GM12878 (cell line): Measurements from ENCODE around the gene SFXN5. TPM values are rescaled to one million over a fixed set of nuclear protein-coding genes. Genes with fewer than 3 reads are reported as not detected.

Source experiments
- ATAC-seq: fragments of 200-7000 bp; cut with Tn5 transposase; 3 replicates; pipeline ENCODE4 v1.9.1; 2020; ENCODE audit warnings: mild to moderate bottlenecking, moderate library complexity
- BruUV-seq: library from RNA; stranded (reverse); fragments of 400-500 nt; replicated peaks from 2 replicates; lab custom pipeline; 2021; lab: Mats Ljungman, UMichigan
- CTCF ChIA-PET: fragments of 300-600 bp; sonication (Branson Sonifier 250); formaldehyde crosslinking; extraction: SDS; loops from one replicate; lab custom pipeline; 2021; ENCODE audit warnings: inconsistent platforms; lab: Yijun Ruan, JAX
- POLR2A ChIA-PET: fragments of 350-600 bp; formaldehyde crosslinking; extraction: SDS; loops from one replicate; lab custom pipeline; 2021; ENCODE audit warnings: inconsistent platforms; lab: Charles Lee
- RAD21 ChIA-PET: fragments of 300-600 bp; sonication (Branson Sonifier 250); formaldehyde crosslinking; loops from one replicate; lab custom pipeline; 2023; ENCODE audit warnings: antibody characterized with exemption; ENCODE audit not compliant: unreplicated experiment; lab: Charles Lee
- SMC1A ChIA-PET: fragments of 300-600 bp; sonication (Branson Sonifier 250); formaldehyde crosslinking; loops from one replicate; lab custom pipeline; 2023; ENCODE audit not compliant: unreplicated experiment, uncharacterized antibody; lab: Charles Lee
- DNase-seq: peaks from one replicate; pipeline ENCODE4 v3.0.0-alpha.2; 2011; ENCODE audit warnings: low read depth, low spot score
- FAIRE-seq: peaks from 3 replicates; lab custom pipeline; 2011; peaks lifted over from hg19 to GRCh38; lab: Jason Lieb, UNC
- H2AFZ ChIP-seq: 2 replicates; pipeline ENCODE4 v1.6.0; 2011; ENCODE audit warnings: low read depth, low read length, control low read depth; ENCODE audit not compliant: control insufficient read depth
- H3K27ac ChIP-seq: 2 replicates; pipeline ENCODE4 v1.5.1; 2011; ENCODE audit warnings: control low read depth; ENCODE audit not compliant: control insufficient read depth, insufficient read depth
- H3K27me3 ChIP-seq, 2 experiments: replicated peaks in 1 of 2; 2 replicates each; pipeline versions ENCODE4 v1.6.0 to v1.6.1; 2011; ENCODE audit warnings: low read length in 1 of 2; ENCODE audit not compliant: control insufficient read depth in 2 of 2, insufficient read depth in 2 of 2
- H3K36me3 ChIP-seq, 2 experiments: 2 replicates each; pipeline ENCODE4 v1.5.1; 2011; ENCODE audit warnings: low read length in 1 of 2; ENCODE audit not compliant: control insufficient read depth in 2 of 2, insufficient read depth in 2 of 2
- H3K4me1 ChIP-seq: 2 replicates; pipeline ENCODE4 v1.6.1; 2011; ENCODE audit warnings: mild to moderate bottlenecking, low read length, moderate library complexity, mixed read lengths; ENCODE audit not compliant: control insufficient read depth, insufficient read depth
- H3K4me2 ChIP-seq: 2 replicates; pipeline ENCODE4 v1.6.0; 2011; ENCODE audit warnings: control low read depth; ENCODE audit not compliant: control insufficient read depth, insufficient read depth
- H3K4me3 ChIP-seq: fragments of 200-600 bp; sonication (generic); 2 replicates; pipeline ENCODE4 v1.5.1; 2016
- H3K79me2 ChIP-seq: 2 replicates; pipeline ENCODE4 v1.6.0; 2011; ENCODE audit warnings: low read length; ENCODE audit not compliant: control insufficient read depth, insufficient read depth
- H3K9ac ChIP-seq: 2 replicates; pipeline ENCODE4 v1.8.0; 2011; ENCODE audit warnings: low read length, control low read depth, mixed read lengths; ENCODE audit not compliant: control insufficient read depth, insufficient read depth
- H3K9me3 ChIP-seq: replicated peaks from 3 replicates; pipeline ENCODE4 v1.5.1; 2011; ENCODE audit warnings: mild to moderate bottlenecking, low read length; ENCODE audit not compliant: control insufficient read depth, insufficient read depth
- H4K20me1 ChIP-seq: 2 replicates; pipeline ENCODE4 v1.6.0; 2011; ENCODE audit not compliant: control insufficient read depth, insufficient read depth
- BMI1 ChIP-seq: fragments of 450-650 bp; IDR thresholded peaks from 2 replicates; pipeline ENCODE4 v1.6.1; 2016; ENCODE audit warnings: mild to moderate bottlenecking, moderate library complexity, borderline replicate concordance
- WGBS: methylation state at CpG from one replicate; pipeline ENCODE4 v1.1.6; 2016; ENCODE audit warnings: low lambda C conversion rate; ENCODE audit not compliant: insufficient replicate concordance, insufficient coverage; ENCODE audit errors: missing lambda C conversion rate; 5-methylcytosine and 5-hydroxymethylcytosine counted together
- in situ Hi-C: fragments of 300-500 bp; cut with MboI; formaldehyde crosslinking; loops from 9 replicates; pipeline ENCODE4 v1.14.3; 2018; ENCODE audit warnings: mixed read lengths
- intact Hi-C: fragments of 100-400 bp; cut with micrococcal nuclease; formaldehyde crosslinking; loops from one replicate; pipeline ENCODE4 v1.14.2; 2022; ENCODE audit not compliant: unreplicated experiment
- polyA plus RNA-seq, 11 experiments: library from polyadenylated mRNA; depleted of rRNA in 4 of 11; unstranded in 6 of 11; stranded (reverse) in 5 of 11; fragments of >200 nt; fragmentation: Nextera tagmentation in 4 of 11; fragmentation: Illumina TruSeq in 1 of 11; extraction: Ambion mirVana in 4 of 11; extraction: Trizol in 1 of 11; gene quantifications; 1 replicate in 1 of 11; 2 replicates in 10 of 11; pipeline versions ENCODE4 v1.2.1 to v1.2.3, GENCODE V29; 2011 to 2016; ENCODE audit warnings: inconsistent platforms in 2 of 11, missing spikeins in 2 of 11, low read depth in 1 of 11
- total RNA-seq, 4 experiments: library from RNA; depleted of rRNA in 3 of 4; stranded (reverse); fragments of >200 nt in 3 of 4; fragmentation: Illumina TruSeq in 1 of 4; extraction: Trizol in 1 of 4; gene quantifications; 2 replicates each; pipeline versions ENCODE4 v1.2.1 to v1.2.3, GENCODE V29; 2013 to 2021
- TF ChIP-seq, protein P1 (sequence below): IDR thresholded peaks from 2 replicates; pipeline ENCODE4 v1.6.1; 2012; ENCODE audit warnings: low read depth, low read length, improper control_type of control experiment
- TF ChIP-seq, protein P2 (sequence below): fragments of 450-650 bp; formaldehyde crosslinking; IDR thresholded peaks from 2 replicates; pipeline ENCODE4 v1.4.0; 2022; ENCODE audit warnings: mild to moderate bottlenecking, moderate library complexity

SFXN5 gene
- total and polyA plus RNA-seq, 10 of the 15 experiments (the other 5 are each of a cell fraction or from before 2014, with no cell fraction given) = 3.3 to 15.9 (median 11.2) TPM

DNA sequence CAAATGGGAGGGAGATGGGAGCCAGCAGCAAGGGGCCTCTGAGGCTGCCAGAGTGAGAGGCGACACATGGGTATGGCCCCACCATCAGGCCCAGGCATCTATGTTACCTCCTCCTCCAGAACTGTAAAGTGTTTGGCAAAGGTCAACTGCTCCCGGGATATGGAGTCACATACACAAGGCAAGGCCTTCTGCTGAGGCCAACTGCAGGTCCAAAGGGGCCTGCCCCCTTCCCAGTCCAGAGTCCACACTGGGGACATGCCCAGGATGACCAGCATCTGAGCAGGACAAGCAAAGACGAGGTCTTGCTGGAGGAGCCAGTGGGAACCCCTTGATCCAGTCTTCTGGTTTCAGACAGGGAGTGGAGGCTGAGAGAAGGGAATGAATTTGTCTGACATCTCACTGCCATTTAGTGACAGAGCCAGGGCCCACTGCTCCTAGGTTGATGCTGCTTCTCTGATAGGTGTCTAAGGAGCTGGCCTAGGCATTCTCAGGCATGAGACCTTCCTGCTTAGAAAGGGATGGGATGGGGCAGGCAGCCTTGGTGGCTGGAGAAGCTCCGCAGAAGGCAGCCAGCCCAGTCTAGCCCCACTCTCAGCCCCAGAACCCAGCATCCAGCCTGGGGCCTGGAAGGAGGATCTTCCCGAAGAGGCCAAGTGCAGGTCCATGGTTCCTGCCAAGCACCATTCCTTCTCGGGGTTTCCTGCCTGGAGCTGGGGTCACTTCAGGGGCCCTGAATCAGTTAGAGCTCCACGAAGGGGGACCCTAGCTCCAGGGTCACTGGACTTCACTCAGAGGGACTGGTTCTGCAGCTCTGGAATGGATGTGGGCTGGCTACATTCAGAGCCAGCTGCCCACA is 127.7 kb downstream of the SFXN5 start:
- no peaks in the 10 kb centered on the region for H3K36me3 ChIP-seq
- H3K4me1 ChIP-seq = no peaks in the 10 kb centered on the region
- no peak overlapping the region for H3K9ac ChIP-seq
- CTCF ChIA-PET = no interaction called here
- no peak overlapping the region for H3K27ac ChIP-seq
- RAD21 ChIA-PET = no interaction called here
- H3K4me3 ChIP-seq = no peak overlapping the region
- SMC1A ChIA-PET = interaction anchor here (0.8 kb wide), 1 partner anchor 30 kb away, joined by 4 read pairs; no protein-coding TSS in a partner anchor
- TF ChIP-seq BMI1 = no peak
- TF ChIP-seq, protein P1, sequence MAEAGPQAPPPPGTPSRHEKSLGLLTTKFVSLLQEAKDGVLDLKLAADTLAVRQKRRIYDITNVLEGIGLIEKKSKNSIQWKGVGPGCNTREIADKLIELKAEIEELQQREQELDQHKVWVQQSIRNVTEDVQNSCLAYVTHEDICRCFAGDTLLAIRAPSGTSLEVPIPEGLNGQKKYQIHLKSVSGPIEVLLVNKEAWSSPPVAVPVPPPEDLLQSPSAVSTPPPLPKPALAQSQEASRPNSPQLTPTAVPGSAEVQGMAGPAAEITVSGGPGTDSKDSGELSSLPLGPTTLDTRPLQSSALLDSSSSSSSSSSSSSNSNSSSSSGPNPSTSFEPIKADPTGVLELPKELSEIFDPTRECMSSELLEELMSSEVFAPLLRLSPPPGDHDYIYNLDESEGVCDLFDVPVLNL = no peak
- TF ChIP-seq, protein P2, sequence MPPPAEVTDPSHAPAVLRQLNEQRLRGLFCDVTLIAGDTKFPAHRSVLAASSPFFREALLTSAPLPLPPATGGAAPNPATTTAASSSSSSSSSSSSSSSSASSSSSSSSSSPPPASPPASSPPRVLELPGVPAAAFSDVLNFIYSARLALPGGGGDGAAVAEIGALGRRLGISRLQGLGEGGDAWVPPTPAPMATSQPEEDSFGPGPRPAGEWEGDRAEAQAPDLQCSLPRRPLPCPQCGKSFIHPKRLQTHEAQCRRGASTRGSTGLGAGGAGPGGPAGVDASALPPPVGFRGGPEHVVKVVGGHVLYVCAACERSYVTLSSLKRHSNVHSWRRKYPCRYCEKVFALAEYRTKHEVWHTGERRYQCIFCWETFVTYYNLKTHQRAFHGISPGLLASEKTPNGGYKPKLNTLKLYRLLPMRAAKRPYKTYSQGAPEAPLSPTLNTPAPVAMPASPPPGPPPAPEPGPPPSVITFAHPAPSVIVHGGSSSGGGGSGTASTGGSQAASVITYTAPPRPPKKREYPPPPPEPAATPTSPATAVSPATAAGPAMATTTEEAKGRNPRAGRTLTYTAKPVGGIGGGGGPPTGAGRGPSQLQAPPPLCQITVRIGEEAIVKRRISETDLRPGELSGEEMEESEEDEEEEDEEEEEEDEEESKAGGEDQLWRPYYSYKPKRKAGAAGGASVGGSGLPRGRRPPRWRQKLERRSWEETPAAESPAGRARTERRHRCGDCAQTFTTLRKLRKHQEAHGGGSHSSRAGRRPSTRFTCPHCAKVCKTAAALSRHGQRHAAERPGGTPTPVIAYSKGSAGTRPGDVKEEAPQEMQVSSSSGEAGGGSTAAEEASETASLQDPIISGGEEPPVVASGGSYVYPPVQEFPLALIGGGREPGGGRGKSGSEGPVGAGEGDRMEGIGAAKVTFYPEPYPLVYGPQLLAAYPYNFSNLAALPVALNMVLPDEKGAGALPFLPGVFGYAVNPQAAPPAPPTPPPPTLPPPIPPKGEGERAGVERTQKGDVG (CRISPR knock-in tag) = no peak
- no peaks in the 10 kb centered on the region for H3K79me2 ChIP-seq
- intact Hi-C loops = no loop called here
- POLR2A ChIA-PET = no interaction called here
- 50% methylated on average over 7 of the region's 7 CpGs for WGBS
- no peak overlapping the region for H3K4me2 ChIP-seq
- no peaks in the 10 kb centered on the region for H3K27me3 ChIP-seq
- no peaks in the 10 kb centered on the region for H4K20me1 ChIP-seq
- FAIRE-seq = no peak
- no peaks in the 10 kb centered on the region for H3K9me3 ChIP-seq
- no peak for DNase-seq
- no TSS peak for BruUV-seq
- in situ Hi-C loops = no loop called here
- ATAC-seq = no peak
- H2AFZ ChIP-seq = no peak overlapping the region
